Activated CD8-positive, alpha-beta T cell treated with anti-CD3 and anti-CD28 coated beads, Interleukin-2, amount 10 ng/mL, durations not matched to agents 7 days and 5 days (primary cell): ENCODE results near the gene CTNNA2. TPM values are rescaled to one million over a fixed set of nuclear protein-coding genes. Genes with fewer than 3 reads are reported as not detected.
"Not testable (repeated sequence)": the region's sequence is repeated elsewhere in the genome, so short reads cannot be mapped to it uniquely, and the experiment has no call there.

Experiments used
- ATAC-seq: fragments of 150-1000 bp; cut with Tn5 transposase; one replicate; pipeline ENCODE4 v1.10.0; 2021; ENCODE audit warnings: moderate library complexity
- CTCF ChIA-PET: fragments of 350-600 bp; sonication (Branson Sonifier 250); formaldehyde crosslinking; loops from one replicate; lab custom pipeline; 2021; ENCODE audit warnings: antibody characterized with exemption; lab: Charles Lee
- POLR2A ChIA-PET: fragments of 350-600 bp; sonication (Branson Sonifier 250); formaldehyde crosslinking; loops from one replicate; lab custom pipeline; 2021; ENCODE audit warnings: antibody characterized with exemption; lab: Charles Lee
- DNase-seq: peaks from one replicate; pipeline ENCODE4 v3.0.0-alpha.2; 2020
- H3K27ac Mint-ChIP-seq: one replicate; pipeline ENCODE4 v1.8.0; 2021; ENCODE audit warnings: mild to moderate bottlenecking, mixed read lengths
- H3K27me3 Mint-ChIP-seq: one replicate; pipeline ENCODE4 v1.8.0; 2021; ENCODE audit warnings: low read depth, mixed read lengths
- H3K36me3 Mint-ChIP-seq: one replicate; pipeline ENCODE4 v1.8.0; 2021; ENCODE audit warnings: low read depth, mixed read lengths
- H3K4me1 Mint-ChIP-seq: one replicate; pipeline ENCODE4 v1.8.0; 2021; ENCODE audit warnings: low read depth, mixed read lengths
- H3K4me3 Mint-ChIP-seq: one replicate; pipeline ENCODE4 v1.8.0; 2021; ENCODE audit warnings: mild to moderate bottlenecking, mixed read lengths
- H3K9me3 Mint-ChIP-seq: one replicate; pipeline ENCODE4 v1.8.0; 2022; ENCODE audit warnings: mixed read lengths; ENCODE audit not compliant: insufficient read depth
- total RNA-seq, 2 experiments: library from RNA; stranded (reverse); gene quantifications; one replicate each; pipeline ENCODE4 v1.2.3, GENCODE V29; 2021

CTNNA2 gene
- total RNA-seq, 2 experiments from 2014 or later = not detected

DNA sequence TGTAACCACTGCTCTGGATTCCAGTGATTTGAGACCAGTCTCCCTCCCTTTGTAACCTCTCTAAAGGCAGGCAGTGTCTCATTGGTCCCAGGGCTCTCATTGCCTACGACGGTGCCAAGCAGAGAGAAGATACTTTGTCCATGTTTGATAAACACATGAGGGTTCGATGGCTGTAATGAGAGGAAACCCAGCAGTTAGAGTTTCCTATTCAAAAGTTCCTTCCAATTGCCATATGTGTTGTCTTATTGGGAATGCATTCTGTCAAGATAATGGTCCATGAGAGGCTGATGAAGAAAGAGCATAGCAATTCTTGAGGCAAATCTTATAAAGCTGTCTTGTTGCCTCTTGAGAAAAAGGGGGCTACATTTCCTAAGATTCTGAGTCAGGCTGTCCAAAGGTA is 499.2 kb downstream of the CTNNA2 start:
- POLR2A ChIA-PET = no interaction called here
- H3K4me1 Mint-ChIP-seq = no peaks in the 10 kb centered on the region

DNA sequence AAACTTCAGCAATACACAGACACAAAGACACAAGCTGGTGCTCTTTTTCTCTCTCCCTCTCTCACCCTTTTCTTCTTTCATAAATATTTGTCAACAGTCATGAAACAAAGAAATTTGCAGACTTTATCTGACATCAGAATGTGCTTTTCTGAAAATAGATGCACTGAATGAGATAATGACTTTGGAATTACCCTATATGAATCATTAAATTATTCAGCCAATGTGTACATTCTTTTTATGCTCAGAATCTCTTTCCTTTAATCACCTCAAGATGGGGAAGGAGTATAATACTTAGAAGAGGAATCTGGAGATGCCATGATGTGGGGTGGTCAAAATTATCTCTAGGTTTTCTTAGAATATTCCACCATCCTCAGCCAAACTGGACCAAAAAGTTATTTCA is 501.8 kb downstream of the CTNNA2 start:
- ChIA-PET POLR2A (no interaction called here), CTCF (no interaction called here)
- Mint-ChIP-seq H3K4me1 (no peaks in the 10 kb centered on the region), H3K27ac (no peak overlapping the region), H3K36me3 (no peaks in the 10 kb centered on the region), H3K4me3 (no peak overlapping the region), H3K27me3 (no peaks in the 10 kb centered on the region), H3K9me3 (no peaks in the 10 kb centered on the region)
- ATAC-seq (no peak), DNase-seq (no peak)

More for the DNA sequence above, 499.2 kb downstream of the CTNNA2 start:
- H3K9me3 Mint-ChIP-seq = no peaks in the 10 kb centered on the region
- ATAC-seq (no peak), DNase-seq (no peak)
- no peak overlapping the region for H3K27ac Mint-ChIP-seq
- no peak overlapping the region for H3K4me3 Mint-ChIP-seq
- no peaks in the 10 kb centered on the region for H3K36me3 Mint-ChIP-seq
- CTCF ChIA-PET = no interaction called here
- H3K27me3 Mint-ChIP-seq = no peaks in the 10 kb centered on the region

DNA sequence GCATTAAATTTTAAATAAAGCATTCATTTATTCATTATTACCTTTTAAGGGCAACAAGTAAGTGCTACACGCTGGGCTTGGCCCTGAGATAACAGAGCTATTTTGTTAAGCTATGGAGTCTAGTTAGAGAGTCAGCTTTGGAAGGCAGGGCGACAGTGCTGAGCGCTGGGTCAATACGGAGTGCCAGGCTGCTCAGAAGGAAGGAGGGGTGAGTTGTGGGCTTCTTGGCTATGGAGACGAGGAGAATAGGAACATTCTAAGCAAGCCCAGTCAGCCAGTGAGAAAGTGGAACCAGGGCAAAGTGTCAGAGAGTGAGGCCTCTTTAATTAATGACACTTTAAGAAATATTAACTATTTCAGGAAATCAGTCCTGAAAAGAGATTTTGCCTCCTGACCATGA is 503.3 kb downstream of the CTNNA2 start:
- DNase-seq = no peak
- ATAC-seq = no peak
- Mint-ChIP-seq H3K4me1 (no peaks in the 10 kb centered on the region), H3K36me3 (no peaks in the 10 kb centered on the region), H3K27ac (no peak overlapping the region), H3K9me3 (no peaks in the 10 kb centered on the region), H3K27me3 (no peaks in the 10 kb centered on the region), H3K4me3 (no peak overlapping the region)
- ChIA-PET CTCF (no interaction called here), POLR2A (no interaction called here)

DNA sequence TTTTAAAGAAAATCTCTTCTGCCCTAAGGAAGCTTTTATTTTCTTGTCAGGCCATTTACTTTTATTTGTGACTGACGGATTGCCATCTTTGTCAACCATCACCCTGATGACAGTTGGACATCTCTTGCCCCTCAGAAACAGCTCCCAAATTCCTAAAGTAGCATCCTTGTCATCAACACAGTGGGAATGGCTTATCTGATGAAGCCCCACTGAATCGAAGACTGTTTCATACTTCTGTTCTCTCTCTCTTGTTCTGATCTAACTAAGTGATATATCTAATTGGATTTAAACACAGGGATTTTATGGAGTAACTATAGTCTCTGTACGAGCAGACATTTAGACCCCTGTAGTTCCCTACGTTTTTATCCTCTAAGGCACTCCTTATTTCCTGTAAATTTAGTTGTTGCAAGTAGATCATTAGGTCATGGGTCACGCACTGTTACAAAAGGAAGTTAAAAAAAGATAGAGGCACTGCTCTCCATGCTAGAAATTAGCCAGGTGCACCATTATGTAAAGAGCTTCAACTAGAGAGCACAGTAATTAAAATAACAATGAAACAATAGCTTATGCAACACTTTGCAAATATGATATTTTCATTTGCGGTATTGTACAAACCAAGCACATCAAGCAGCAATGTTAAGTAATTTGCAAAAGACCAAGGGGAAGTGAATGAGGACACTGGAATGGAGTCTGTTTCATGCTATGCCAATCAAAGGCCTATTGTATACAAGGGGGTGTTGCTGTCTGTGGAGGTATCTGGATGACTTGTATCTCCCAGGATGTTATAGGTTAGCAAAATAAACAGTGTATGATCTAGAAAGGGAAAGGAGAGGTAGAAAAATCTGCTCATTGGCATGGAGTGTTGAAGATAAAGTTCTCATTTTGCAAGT is 507.0 kb downstream of the CTNNA2 start:
- Mint-ChIP-seq H3K9me3 (peaks cover 5% of the 10 kb centered on the region), H3K27ac (no peak overlapping the region), H3K4me1 (no peaks in the 10 kb centered on the region), H3K27me3 (no peaks in the 10 kb centered on the region), H3K36me3 (no peaks in the 10 kb centered on the region), H3K4me3 (no peak overlapping the region)
- ChIA-PET POLR2A (no interaction called here), CTCF (no interaction called here)
- DNase-seq (no peak), ATAC-seq (no peak)

DNA sequence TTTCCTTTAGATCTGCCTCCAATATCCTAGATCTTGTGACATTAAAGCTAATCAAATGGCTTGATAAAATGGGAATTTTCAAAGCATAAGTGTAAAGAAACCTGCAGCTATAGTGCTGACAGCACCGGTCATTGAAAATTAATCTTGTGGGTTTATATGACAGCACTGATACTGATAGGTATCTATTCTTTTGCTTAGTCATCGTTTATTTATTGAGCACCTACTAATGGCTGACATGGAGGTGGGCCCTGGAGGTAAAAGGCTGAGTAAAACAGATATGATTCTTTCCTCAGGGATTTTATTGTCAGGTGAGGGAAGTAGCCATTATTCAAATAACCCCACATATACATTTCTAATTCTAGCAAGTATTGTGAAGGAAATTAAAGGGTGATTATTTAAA is 509.2 kb downstream of the CTNNA2 start:
- no peak for ATAC-seq
- no peak for DNase-seq
- ChIA-PET CTCF (no interaction called here), POLR2A (no interaction called here)
- no peaks in the 10 kb centered on the region for H3K36me3 Mint-ChIP-seq
- peaks cover 5% of the 10 kb centered on the region for H3K9me3 Mint-ChIP-seq
- H3K4me3 Mint-ChIP-seq = no peak overlapping the region
- no peak overlapping the region for H3K27ac Mint-ChIP-seq
- H3K4me1 Mint-ChIP-seq = no peaks in the 10 kb centered on the region
- H3K27me3 Mint-ChIP-seq = no peaks in the 10 kb centered on the region

DNA sequence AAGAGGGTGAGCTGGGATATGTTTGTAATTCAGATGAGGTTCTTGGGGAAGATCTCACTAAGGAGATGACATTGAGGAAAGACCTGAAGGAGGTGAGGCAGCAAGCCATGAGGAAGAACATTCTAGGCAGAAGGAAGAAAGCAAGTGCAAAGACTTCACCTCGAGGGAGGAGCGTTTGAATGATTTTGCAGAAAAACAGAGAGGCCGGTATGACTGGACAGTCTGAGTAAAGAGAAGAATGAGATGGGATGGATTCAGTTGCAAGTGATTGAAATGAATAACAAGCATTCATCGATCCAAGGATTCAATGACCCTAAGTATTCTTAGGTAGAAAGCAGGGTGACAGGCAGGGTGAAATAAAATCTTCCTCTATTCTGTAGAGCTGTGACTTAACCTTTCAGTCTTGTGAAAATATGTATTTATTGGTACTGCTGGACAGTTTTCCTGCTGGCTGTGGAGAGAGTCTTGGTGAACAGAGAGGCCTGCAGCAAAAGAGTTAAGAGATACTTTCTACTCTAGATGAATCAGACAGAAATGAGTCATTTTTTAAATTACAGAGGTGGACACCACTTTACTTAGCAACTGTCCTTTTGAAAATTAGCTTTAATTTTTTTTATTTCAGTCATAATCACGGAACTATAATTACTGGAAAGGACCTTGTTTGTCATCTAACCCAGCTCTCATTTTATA is 513.3 kb downstream of the CTNNA2 start:
- H3K4me3 Mint-ChIP-seq = no peak overlapping the region
- POLR2A ChIA-PET = no interaction called here
- ATAC-seq (no peak), DNase-seq (no peak)
- peaks cover 5% of the 10 kb centered on the region for H3K9me3 Mint-ChIP-seq
- H3K36me3 Mint-ChIP-seq = no peaks in the 10 kb centered on the region
- no peak overlapping the region for H3K27ac Mint-ChIP-seq
- no peaks in the 10 kb centered on the region for H3K27me3 Mint-ChIP-seq
- H3K4me1 Mint-ChIP-seq = no peaks in the 10 kb centered on the region
- CTCF ChIA-PET = no interaction called here

DNA sequence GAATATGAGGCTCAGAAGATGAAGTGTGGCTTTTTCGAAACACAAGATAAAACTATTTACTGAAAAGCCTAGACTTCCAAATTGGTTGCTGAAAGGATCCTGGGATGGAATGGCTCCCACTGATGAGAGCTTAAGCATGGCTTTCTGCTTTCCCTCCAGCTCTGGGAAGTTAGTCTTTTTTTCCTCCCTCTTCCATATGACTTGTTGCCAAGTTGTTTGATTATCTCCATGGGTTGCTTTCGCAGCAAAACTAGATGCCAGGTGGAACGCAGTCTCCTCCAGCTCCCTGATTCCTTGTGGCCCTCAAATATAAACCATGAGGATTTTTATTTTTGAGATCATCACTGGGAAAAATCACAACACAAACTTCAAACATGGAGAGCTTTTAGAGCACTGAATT is 515.2 kb downstream of the CTNNA2 start:
- no peak overlapping the region for H3K27ac Mint-ChIP-seq
- H3K36me3 Mint-ChIP-seq = no peaks in the 10 kb centered on the region
- peaks cover 5% of the 10 kb centered on the region for H3K9me3 Mint-ChIP-seq
- H3K4me1 Mint-ChIP-seq = no peaks in the 10 kb centered on the region
- ChIA-PET POLR2A (no interaction called here), CTCF (no interaction called here)
- no peak overlapping the region for H3K4me3 Mint-ChIP-seq
- DNase-seq = no peak
- ATAC-seq = no peak
- no peaks in the 10 kb centered on the region for H3K27me3 Mint-ChIP-seq

DNA sequence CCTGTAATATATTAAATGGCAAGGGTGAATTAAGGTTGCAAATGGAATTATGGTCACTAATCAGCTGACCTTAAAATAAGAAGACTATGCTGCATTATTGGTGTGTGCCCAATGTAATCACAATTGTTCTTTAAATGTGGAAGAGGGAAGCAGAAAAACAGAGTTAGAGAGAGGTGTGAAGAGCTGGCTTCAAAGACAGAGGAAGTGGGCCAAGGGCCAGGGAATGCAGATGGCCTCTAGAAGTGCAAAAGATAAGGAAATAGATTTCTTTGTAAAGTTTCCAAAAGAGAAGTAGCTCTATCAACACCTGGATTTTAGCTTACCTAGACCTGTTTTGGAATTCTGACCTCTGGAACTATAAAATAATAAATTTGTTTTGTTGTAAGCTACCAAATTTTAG is 515.7 kb downstream of the CTNNA2 start:
- ChIA-PET CTCF (no interaction called here), POLR2A (no interaction called here)

DNA sequence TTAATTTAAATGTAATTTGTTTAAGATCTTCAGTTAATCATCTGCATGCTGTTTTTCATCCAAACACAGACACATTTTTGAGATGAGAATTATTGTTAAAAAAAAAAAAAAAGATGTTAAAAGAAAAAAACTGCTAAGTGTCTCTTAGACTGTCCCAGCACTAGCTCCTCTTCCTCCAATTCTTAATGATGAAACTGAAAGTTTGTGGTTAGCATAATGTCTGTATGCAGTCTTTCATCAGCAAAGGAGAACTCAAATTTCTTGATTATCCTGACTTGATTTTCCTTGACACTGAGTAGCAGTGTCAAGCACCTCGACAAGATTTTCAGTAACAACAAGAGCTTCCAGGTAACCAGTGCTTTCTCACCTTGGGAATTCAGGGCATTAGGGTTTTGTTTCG is 517.3 kb downstream of the CTNNA2 start:
- no peak for ATAC-seq
- Mint-ChIP-seq H3K4me1 (no peaks in the 10 kb centered on the region), H3K27me3 (no peaks in the 10 kb centered on the region), H3K36me3 (no peaks in the 10 kb centered on the region), H3K27ac (no peak overlapping the region), H3K4me3 (no peak overlapping the region), H3K9me3 (no peaks in the 10 kb centered on the region)
- POLR2A ChIA-PET = no interaction called here
- CTCF ChIA-PET = no interaction called here
- no peak for DNase-seq

More for the DNA sequence above, 515.7 kb downstream of the CTNNA2 start:
- Mint-ChIP-seq H3K9me3 (peaks cover 5% of the 10 kb centered on the region), H3K4me3 (no peak overlapping the region), H3K4me1 (no peaks in the 10 kb centered on the region), H3K27ac (no peak overlapping the region), H3K27me3 (no peaks in the 10 kb centered on the region), H3K36me3 (no peaks in the 10 kb centered on the region)
- ATAC-seq (no peak), DNase-seq (no peak)

DNA sequence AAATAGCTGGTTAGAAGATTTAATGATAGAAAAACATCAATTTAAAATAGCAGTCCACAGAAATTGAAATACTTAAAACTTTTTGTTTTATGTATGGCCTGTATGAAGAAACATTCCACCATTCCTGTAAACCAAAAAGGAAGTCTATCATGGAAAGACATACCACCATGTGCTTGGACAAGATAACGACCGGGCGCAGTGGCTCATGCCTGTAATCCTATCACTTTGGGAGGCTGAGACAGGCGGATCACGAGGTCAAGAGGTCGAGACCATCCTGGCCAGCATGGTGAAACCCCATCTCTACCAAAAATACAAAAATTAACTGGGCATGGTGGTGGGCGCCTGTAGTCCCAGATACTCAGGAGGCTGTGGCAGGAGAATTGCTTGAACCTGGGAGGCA is 519.8 kb downstream of the CTNNA2 start:
- H3K27me3 Mint-ChIP-seq, H3K4me3 Mint-ChIP-seq, CTCF ChIA-PET, H3K27ac Mint-ChIP-seq, H3K4me1 Mint-ChIP-seq, H3K36me3 Mint-ChIP-seq, H3K9me3 Mint-ChIP-seq, DNase-seq, POLR2A ChIA-PET, ATAC-seq: not testable (repeated sequence)

DNA sequence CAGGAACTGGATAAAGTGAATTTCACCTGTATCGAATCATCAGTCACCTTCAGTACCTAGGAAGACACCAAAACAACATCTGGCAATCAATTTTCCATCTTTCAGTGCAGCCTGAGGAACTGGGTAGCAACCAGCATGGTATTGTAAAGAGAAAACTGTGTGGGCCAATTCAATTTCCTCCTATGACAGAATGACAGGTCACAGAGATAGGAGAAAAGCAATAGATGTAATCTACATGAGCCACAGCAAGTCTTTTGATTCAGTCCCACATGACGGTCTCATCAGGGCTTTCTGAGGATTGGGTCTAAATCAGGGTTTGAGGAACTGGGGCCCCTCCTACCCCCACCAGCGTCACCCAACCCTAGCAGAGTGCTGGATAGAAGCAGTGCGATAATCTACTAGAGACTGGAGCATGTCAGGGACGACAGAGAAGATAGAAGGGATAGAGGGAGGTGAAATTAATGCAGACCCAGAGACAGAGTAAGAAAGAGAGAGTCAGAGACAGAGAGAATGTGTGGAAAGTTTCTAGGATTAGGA is 523.0 kb downstream of the CTNNA2 start:
- ChIA-PET POLR2A (no interaction called here), CTCF (no interaction called here)
- Mint-ChIP-seq H3K36me3 (no peaks in the 10 kb centered on the region), H3K4me1 (no peaks in the 10 kb centered on the region), H3K9me3 (no peaks in the 10 kb centered on the region), H3K4me3 (no peak overlapping the region), H3K27ac (no peak overlapping the region), H3K27me3 (no peaks in the 10 kb centered on the region)
- no peak for ATAC-seq
- DNase-seq = no peak

DNA sequence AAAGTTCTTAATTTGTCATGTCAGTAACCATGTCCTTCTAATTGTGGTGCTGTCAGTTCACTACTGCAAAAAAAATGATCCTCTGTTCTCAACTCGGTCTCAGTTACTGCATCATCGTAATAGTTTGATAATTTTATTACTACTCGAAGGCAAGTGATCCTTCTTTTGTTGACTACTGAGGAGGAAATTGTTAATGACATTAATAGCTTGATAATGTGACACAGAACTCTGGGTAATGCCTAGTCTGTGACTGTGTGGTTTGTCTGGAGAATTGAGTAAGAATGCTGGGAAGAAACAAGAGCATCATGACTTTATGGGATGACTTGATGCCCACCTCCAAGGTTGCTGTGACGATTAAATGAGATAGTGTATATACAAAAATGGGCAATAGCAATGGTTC is 524.5 kb downstream of the CTNNA2 start:
- H3K4me3 Mint-ChIP-seq = no peak overlapping the region
- H3K36me3 Mint-ChIP-seq = no peaks in the 10 kb centered on the region
- DNase-seq = no peak
- no peak for ATAC-seq
- H3K4me1 Mint-ChIP-seq = no peaks in the 10 kb centered on the region
- ChIA-PET POLR2A (no interaction called here), CTCF (no interaction called here)
- no peak overlapping the region for H3K27ac Mint-ChIP-seq
- no peaks in the 10 kb centered on the region for H3K27me3 Mint-ChIP-seq
- H3K9me3 Mint-ChIP-seq = no peaks in the 10 kb centered on the region
